Activated CD8-positive, alpha-beta memory T cell treated with anti-CD3 and anti-CD28 coated beads, Interleukin-2, amount 50 U/mL, for 1 hour (primary cell): ENCODE data around the gene CHST8.

ENCODE experiments used
- DNase-seq: peaks from one replicate; pipeline ENCODE4 v3.0.0-alpha.2; 2020; ENCODE audit errors: extremely low read depth

The CHST8 gene

GRCh38 chr19:33789344-33789743 lies 167.6 kb downstream of the CHST8 start:
- no peak for DNase-seq

- DNase-seq: no peak
Observed at GRCh38 chr19:33794683-33795369, 173.1 kb downstream of the CHST8 start.

- DNase-seq: no peak
Observed at GRCh38 chr19:33795370-33796163, 173.8 kb downstream of the CHST8 start.

GRCh38 chr19:33796164-33796875 lies 174.6 kb downstream of the CHST8 start, which contains the start of gene KCTD15:
Gene KCTD15, plus strand, starts transcription at chr19:33796870. Its CDS starts 3,585 bp downstream, at chr19:33800455.
- DNase-seq: no peak

- no peak for DNase-seq
Observed at GRCh38 chr19:33797802-33798671, 176.3 kb downstream of the CHST8 start.

GRCh38 chr19:33798681-33799111 lies 176.9 kb downstream of the CHST8 start:
- DNase-seq: no peak

GRCh38 chr19:33799476-33799875 lies 177.7 kb downstream of the CHST8 start:
- no peak for DNase-seq

- no peak for DNase-seq
Observed at GRCh38 chr19:33800012-33800680, 178.4 kb downstream of the CHST8 start.

GRCh38 chr19:33801411-33801810 lies 179.7 kb downstream of the CHST8 start:
- DNase-seq: no peak

- DNase-seq: no peak
Observed at GRCh38 chr19:33802001-33802400, 180.2 kb downstream of the CHST8 start.

- DNase-seq: no peak
Observed at GRCh38 chr19:33802801-33803200, 181.0 kb downstream of the CHST8 start.

- DNase-seq: no peak
Observed at GRCh38 chr19:33803383-33803782, 181.6 kb downstream of the CHST8 start.

GRCh38 chr19:33804021-33804799 lies 182.5 kb downstream of the CHST8 start:
- no peak for DNase-seq

- DNase-seq: no peak
Observed at GRCh38 chr19:33805313-33805712, 183.6 kb downstream of the CHST8 start.

GRCh38 chr19:33805840-33806433 lies 184.2 kb downstream of the CHST8 start:
- DNase-seq: no peak

GRCh38 chr19:33806434-33806881 lies 184.7 kb downstream of the CHST8 start:
- DNase-seq: no peak

GRCh38 chr19:33808399-33808798 lies 186.6 kb downstream of the CHST8 start:
- DNase-seq: no peak

- no peak for DNase-seq
Observed at GRCh38 chr19:33809960-33810359, 188.2 kb downstream of the CHST8 start.

GRCh38 chr19:33810821-33811220 lies 189.1 kb downstream of the CHST8 start:
- DNase-seq: no peak

GRCh38 chr19:33811246-33811645 lies 189.5 kb downstream of the CHST8 start:
- DNase-seq: no peak
